AG04449 (cell line): ENCODE data around the gene PTTG1IP.

Source experiments
- CTCF ChIA-PET: fragments of 350-600 bp; formaldehyde crosslinking; extraction: SDS; loops from one replicate; lab custom pipeline; 2021; ENCODE audit warnings: antibody characterized with exemption; lab: Yijun Ruan, JAX
- POLR2A ChIA-PET: fragments of 400-600, 350-600 bp; formaldehyde crosslinking; extraction: SDS; loops from one replicate; lab custom pipeline; 2020; ENCODE audit warnings: antibody characterized with exemption, inconsistent platforms; lab: Yijun Ruan, JAX
- DNase-seq: peaks from one replicate; pipeline ENCODE4 v3.0.0-alpha.2; 2010; ENCODE audit warnings: low read depth, low spot score
- H3K4me3 ChIP-seq: 2 replicates; pipeline ENCODE4 v1.5.1; 2011; ENCODE audit warnings: low read depth, mild to moderate bottlenecking, control low read depth, low read length
- TF ChIP-seq, protein P1 (sequence below): IDR thresholded peaks from one replicate; pipeline ENCODE4 v1.5.1; 2011; ENCODE audit warnings: mild to moderate bottlenecking, moderate library complexity, low read length, control low read depth, inconsistent platforms; ENCODE audit not compliant: insufficient read depth; ENCODE audit errors: missing control alignments

PTTG1IP gene

DNA sequence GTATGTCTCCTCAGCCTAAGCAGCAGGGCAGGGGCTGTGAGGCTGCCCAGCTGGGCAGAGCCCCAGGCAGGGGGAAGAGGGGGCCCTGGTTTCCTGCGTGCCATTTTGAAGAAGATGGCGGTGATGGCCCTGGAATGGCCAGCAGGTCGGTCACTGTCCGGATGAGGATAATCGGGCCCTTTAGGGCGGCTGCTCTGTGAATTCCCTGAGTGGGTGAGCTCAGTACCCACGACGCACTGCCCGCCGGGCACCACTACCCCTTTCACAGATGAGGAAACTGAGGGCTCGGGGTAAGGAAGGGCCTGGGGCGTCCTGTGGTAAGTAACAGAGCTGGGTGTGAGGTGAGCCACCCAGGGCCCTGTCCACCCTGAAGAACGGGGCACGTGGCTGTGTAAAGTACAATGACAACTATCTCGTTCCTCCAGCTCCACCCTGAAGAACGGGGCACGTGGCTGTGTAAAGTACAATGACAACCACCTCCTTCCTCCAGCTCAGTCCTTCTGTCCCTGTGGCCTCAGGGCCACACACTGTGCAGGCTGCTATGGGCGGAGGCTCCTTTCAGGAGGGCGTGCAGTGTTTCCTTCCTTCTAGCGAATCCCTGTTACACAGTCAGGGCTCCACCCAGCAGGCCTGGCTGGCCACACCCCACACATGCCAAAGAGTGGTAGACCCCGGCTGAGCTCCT, 24.0 kb upstream of the PTTG1IP start:
- TF ChIP-seq, protein P1, sequence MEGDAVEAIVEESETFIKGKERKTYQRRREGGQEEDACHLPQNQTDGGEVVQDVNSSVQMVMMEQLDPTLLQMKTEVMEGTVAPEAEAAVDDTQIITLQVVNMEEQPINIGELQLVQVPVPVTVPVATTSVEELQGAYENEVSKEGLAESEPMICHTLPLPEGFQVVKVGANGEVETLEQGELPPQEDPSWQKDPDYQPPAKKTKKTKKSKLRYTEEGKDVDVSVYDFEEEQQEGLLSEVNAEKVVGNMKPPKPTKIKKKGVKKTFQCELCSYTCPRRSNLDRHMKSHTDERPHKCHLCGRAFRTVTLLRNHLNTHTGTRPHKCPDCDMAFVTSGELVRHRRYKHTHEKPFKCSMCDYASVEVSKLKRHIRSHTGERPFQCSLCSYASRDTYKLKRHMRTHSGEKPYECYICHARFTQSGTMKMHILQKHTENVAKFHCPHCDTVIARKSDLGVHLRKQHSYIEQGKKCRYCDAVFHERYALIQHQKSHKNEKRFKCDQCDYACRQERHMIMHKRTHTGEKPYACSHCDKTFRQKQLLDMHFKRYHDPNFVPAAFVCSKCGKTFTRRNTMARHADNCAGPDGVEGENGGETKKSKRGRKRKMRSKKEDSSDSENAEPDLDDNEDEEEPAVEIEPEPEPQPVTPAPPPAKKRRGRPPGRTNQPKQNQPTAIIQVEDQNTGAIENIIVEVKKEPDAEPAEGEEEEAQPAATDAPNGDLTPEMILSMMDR: no peak
- no peak for DNase-seq
- ChIA-PET POLR2A (no interaction called here), CTCF (interaction anchor here (0.7 to 1.5 kb wide), 2 partner anchors 34 to 104 kb away, joined by 3 to 4 read pairs; no protein-coding TSS in a partner anchor)
- H3K4me3 ChIP-seq: no peak overlapping the region

DNA sequence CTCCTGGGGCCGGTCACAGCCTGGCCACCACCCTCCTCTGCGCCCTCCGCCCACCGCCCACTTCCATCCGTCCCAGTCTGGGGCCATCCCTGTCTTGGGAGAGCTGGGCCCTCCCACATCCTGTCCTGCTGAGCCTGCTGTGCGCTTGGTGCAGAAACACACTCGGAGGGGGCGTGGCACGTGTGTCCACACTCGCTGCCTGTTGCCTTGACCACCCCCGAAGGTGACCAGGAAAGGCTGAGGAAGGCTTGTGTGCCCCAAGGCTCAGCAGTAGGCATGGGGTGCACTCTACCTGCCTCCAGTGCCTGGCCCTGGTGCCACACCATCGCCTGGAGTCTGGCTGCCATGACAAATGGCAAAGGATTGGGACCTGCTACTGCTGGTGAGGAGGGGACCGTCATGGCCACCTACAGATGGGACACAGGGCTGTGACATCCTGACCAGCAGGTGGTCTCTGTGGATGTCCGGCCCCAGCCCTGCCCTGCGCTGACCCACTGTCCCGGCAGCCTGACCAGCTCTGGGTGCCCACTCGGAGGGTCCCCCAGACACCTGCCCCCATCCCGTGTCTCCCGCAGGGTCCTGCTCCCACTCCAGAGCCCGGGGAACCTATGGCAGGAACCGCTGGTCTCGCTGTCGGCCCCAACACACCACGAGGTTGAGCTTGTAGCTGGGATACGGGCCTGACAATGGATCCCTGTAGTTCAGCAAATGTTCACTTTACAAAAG, 23.2 kb upstream of the PTTG1IP start:
- no peak overlapping the region for H3K4me3 ChIP-seq
- ChIA-PET CTCF (interaction anchor here (1.4 to 5.8 kb wide), 5 partner anchors 11 to 241 kb away, joined by 4 to 58 read pairs (median 8); no protein-coding TSS in a partner anchor), POLR2A (no interaction called here)
- TF ChIP-seq, protein P1: no peak
- DNase-seq: no peak

DNA sequence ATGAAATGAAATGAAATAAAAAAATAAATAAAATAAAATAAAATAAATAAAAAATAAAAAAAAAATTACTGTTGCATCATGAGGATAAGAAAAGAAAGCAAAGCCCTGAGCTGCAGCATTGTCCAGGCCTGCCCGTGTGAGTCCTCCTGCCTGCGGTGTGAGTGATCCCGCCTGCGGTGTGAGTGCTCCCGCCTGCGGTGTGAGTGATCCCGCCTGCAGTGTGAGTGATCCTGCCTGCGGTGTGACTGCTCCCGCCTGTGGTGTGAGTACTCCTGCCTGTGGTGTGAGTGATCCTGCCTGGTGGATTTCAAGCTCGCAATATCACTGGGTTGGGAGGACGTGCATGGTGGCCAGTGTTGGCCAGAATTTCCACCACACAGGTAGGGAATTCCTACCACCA, 22.4 kb upstream of the PTTG1IP start:
- TF ChIP-seq, protein P1: no peak
- CTCF ChIA-PET: interaction anchor here (1.4 to 5.8 kb wide), 4 partner anchors 12 to 242 kb away, joined by 6 to 58 read pairs (median 12); no protein-coding TSS in a partner anchor
- no peak for DNase-seq
- POLR2A ChIA-PET: no interaction called here
- H3K4me3 ChIP-seq: no peak overlapping the region

GRCh38 chr21:44894687-44895302, 21.3 kb upstream of the PTTG1IP start:
- POLR2A ChIA-PET: no interaction called here
- CTCF ChIA-PET: interaction anchor here (1.0 to 5.8 kb wide), 10 partner anchors 11 to 243 kb away, joined by 3 to 58 read pairs (median 8); partner anchors contain the start of gene SLX9
- TF ChIP-seq, protein P1: no peak

DNA sequence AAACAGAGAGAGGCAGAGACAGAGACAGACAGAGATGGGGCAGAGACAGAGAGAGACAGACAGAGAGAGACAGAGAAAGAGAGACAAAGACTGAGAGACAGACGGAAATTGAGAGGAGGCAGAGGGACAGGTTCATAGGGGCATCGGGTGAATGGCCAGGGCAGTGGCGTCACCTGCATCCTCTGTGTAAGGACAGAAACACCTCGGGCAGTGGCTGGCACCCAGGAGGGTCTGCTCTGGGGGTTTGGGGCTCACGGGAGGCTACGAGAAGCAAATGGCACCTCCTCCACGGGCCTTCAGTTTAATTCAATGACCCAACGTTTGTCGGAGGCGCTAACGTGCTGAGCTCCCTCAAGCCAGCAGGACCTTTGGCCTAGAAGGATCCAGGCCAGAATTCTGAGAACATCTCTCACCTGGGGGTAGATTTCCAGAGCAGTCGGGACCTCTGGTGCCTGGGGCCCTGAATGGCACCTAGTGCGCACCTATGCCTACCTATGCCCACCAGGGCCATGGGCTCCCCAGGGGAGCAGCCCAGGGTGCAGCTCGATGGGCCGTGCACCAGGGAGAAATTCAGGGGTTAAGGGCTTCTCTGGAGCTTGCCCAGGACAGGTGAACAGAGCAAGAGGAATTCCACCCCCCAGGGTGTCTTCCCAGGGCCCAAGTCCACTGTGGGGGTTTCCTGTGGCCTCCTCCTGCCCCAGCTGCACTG, 20.6 kb upstream of the PTTG1IP start:
- ChIA-PET CTCF (interaction anchor here (1.0 to 5.8 kb wide), 14 partner anchors 12 to 243 kb away, joined by 3 to 58 read pairs (median 4); partner anchors contain the start of gene SLX9), POLR2A (no interaction called here)
- TF ChIP-seq, protein P1: no peak
- DNase-seq: no peak
- H3K4me3 ChIP-seq: no peak overlapping the region

More at GRCh38 chr21:44894687-44895302, 21.3 kb upstream of the PTTG1IP start:
- no peak for DNase-seq
- H3K4me3 ChIP-seq: no peak overlapping the region
